Liver (tissue), 9 donors: Measurements from ENCODE around the gene RFNG. TPM values are rescaled to one million over a fixed set of nuclear protein-coding genes. Genes with fewer than 3 reads are reported as not detected.

Source experiments
- DNase-seq: peaks from one replicate; pipeline ENCODE4 v3.0.0-alpha.2; 2017; ENCODE audit warnings: low spot score
- H3K27ac ChIP-seq, 2 donors: one replicate each; pipeline ENCODE4 v1.7.0; 2013; ENCODE audit warnings: inconsistent platforms in 2 of 2, low read length in 2 of 2, control low read depth in 1 of 2, low read depth in 1 of 2, mild to moderate bottlenecking in 1 of 2
- H3K27me3 ChIP-seq, 4 donors: one replicate each; pipeline versions ENCODE4 v1.6.1 to v1.7.0; 2013; ENCODE audit warnings: low read length in 3 of 4, inconsistent platforms in 1 of 4, mild to moderate bottlenecking in 1 of 4, moderate library complexity in 1 of 4; ENCODE audit not compliant: control insufficient read depth in 4 of 4, insufficient read depth in 4 of 4
- H3K36me3 ChIP-seq, 4 donors: one replicate each; pipeline versions ENCODE4 v1.6.1 to v1.7.0; 2013; ENCODE audit warnings: low read length in 3 of 4, mild to moderate bottlenecking in 3 of 4, low read depth in 1 of 4, moderate library complexity in 1 of 4; ENCODE audit not compliant: control insufficient read depth in 4 of 4, insufficient read depth in 3 of 4
- H3K4me1 ChIP-seq, 4 donors: one replicate each; pipeline versions ENCODE4 v1.6.1 to v1.7.0; 2013; ENCODE audit warnings: low read length in 3 of 4, mild to moderate bottlenecking in 3 of 4, moderate library complexity in 1 of 4; ENCODE audit not compliant: control insufficient read depth in 4 of 4, insufficient read depth in 4 of 4
- H3K4me3 ChIP-seq, 3 donors: one replicate each; pipeline versions ENCODE4 v1.6.1 to v1.7.0; 2013; ENCODE audit warnings: low read length in 3 of 3, control low read depth in 1 of 3, low read depth in 1 of 3, mild to moderate bottlenecking in 1 of 3
- H3K9ac ChIP-seq, 2 donors: one replicate each; pipeline ENCODE4 v1.7.0; 2013; ENCODE audit warnings: low read length in 2 of 2, mild to moderate bottlenecking in 2 of 2, moderate library complexity in 2 of 2, control low read depth in 1 of 2, low read depth in 1 of 2
- H3K9me3 ChIP-seq, 4 donors: one replicate each; pipeline versions ENCODE4 v1.6.1 to v1.7.0; 2013; ENCODE audit warnings: low read length in 3 of 4; ENCODE audit not compliant: control insufficient read depth in 4 of 4
- EGR1 ChIP-seq, 2 donors: IDR thresholded peaks; 2 replicates each; pipeline ENCODE4 v1.6.1; 2016 to 2018; ENCODE audit warnings: antibody characterized with exemption in 2 of 2, low read depth in 2 of 2
- FOXA1 ChIP-seq: IDR thresholded peaks from 2 replicates; pipeline ENCODE4 v1.6.1; 2016; ENCODE audit warnings: antibody characterized with exemption
- FOXA2 ChIP-seq: IDR thresholded peaks from 2 replicates; pipeline ENCODE4 v1.6.1; 2016; ENCODE audit warnings: antibody characterized with exemption
- HNF4G ChIP-seq: IDR thresholded peaks from 2 replicates; pipeline ENCODE4 v1.6.1; 2016; ENCODE audit warnings: antibody characterized with exemption
- NR2F2 ChIP-seq: IDR thresholded peaks from 2 replicates; pipeline ENCODE4 v1.6.1; 2016; ENCODE audit warnings: antibody characterized with exemption
- RXRA ChIP-seq, 2 donors: IDR thresholded peaks; 2 replicates each; pipeline ENCODE4 v1.6.1; 2017 to 2018; ENCODE audit warnings: antibody characterized with exemption in 2 of 2, mild to moderate bottlenecking in 1 of 2
- YY1 ChIP-seq: IDR thresholded peaks from 2 replicates; pipeline ENCODE4 v1.6.1; 2016; ENCODE audit warnings: antibody characterized with exemption, mild to moderate bottlenecking
- WGBS: extraction: QIAGEN DNeasy Blood & Tissue Kit; methylation state at CpG from one replicate; pipeline ENCODE4 v1.1.7; 2013; 5-methylcytosine and 5-hydroxymethylcytosine counted together
- polyA plus RNA-seq, 2 donors: library from polyadenylated mRNA; stranded (reverse) in 1 of 2; unstranded in 1 of 2; fragments of 200-250 nt in 1 of 2; fragments of >200 nt in 1 of 2; fragmentation: Nextera tagmentation in 1 of 2; extraction: Ambion mirVana in 1 of 2; gene quantifications; one replicate each; pipeline versions ENCODE4 v1.2.1 to v1.2.3, GENCODE V29; 2013 to 2015
- total RNA-seq, 2 donors: library from RNA; depleted of rRNA; stranded (reverse); fragments of >200 nt; gene quantifications; one replicate each; pipeline ENCODE4 v1.2.3, GENCODE V29; 2014
- TF ChIP-seq, protein P1 (sequence below): IDR thresholded peaks from 2 replicates; pipeline ENCODE4 v1.6.1; 2016; ENCODE audit warnings: antibody characterized with exemption
- TF ChIP-seq, protein P2 (sequence below): IDR thresholded peaks from 2 replicates; pipeline ENCODE4 v1.6.1; 2016; ENCODE audit warnings: antibody characterized with exemption, mild to moderate bottlenecking
- donor health status: healthy.
- donor health status: healthy.
- donor health status: healthy.
- donor health status: healthy.
- donor health status: healthy.

RFNG gene
- total and polyA plus RNA-seq, 4 donors: 15.0 to 36.0 (median 23.4) TPM

GRCh38 chr17:81998212-81998611, 53.4 kb downstream of the RFNG start:
- no peak overlapping the region for H3K9ac ChIP-seq
- no peak for DNase-seq

More at GRCh38 chr17:81998212-81998611, 53.4 kb downstream of the RFNG start:
- 86% methylated on average over 7 of the region's 7 CpGs for WGBS
- Histone ChIP-seq H3K4me1 (peaks cover 6 to 25% (median 17%) of the 10 kb centered on the region in 4 donors), H3K27ac (no peak overlapping the region), H3K4me3 (no peak overlapping the region), H3K27me3 (no peaks in the 10 kb centered on the region), H3K36me3 (peaks cover 0 to 3% (median under 1%) of the 10 kb centered on the region in 4 donors), H3K9me3 (no peaks in the 10 kb centered on the region)
- TF ChIP-seq, protein P1, sequence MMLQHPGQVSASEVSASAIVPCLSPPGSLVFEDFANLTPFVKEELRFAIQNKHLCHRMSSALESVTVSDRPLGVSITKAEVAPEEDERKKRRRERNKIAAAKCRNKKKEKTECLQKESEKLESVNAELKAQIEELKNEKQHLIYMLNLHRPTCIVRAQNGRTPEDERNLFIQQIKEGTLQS: no peak
- no peak for TF ChIP-seq YY1
- TF ChIP-seq FOXA1: no peak
- TF ChIP-seq RXRA (IDR thresholded peaks at IDR 0.05): no peak
- TF ChIP-seq EGR1 (IDR thresholded peaks at IDR 0.05; ENCODE audit: low read depth in 2 of 2): no peak
- TF ChIP-seq, protein P2, sequence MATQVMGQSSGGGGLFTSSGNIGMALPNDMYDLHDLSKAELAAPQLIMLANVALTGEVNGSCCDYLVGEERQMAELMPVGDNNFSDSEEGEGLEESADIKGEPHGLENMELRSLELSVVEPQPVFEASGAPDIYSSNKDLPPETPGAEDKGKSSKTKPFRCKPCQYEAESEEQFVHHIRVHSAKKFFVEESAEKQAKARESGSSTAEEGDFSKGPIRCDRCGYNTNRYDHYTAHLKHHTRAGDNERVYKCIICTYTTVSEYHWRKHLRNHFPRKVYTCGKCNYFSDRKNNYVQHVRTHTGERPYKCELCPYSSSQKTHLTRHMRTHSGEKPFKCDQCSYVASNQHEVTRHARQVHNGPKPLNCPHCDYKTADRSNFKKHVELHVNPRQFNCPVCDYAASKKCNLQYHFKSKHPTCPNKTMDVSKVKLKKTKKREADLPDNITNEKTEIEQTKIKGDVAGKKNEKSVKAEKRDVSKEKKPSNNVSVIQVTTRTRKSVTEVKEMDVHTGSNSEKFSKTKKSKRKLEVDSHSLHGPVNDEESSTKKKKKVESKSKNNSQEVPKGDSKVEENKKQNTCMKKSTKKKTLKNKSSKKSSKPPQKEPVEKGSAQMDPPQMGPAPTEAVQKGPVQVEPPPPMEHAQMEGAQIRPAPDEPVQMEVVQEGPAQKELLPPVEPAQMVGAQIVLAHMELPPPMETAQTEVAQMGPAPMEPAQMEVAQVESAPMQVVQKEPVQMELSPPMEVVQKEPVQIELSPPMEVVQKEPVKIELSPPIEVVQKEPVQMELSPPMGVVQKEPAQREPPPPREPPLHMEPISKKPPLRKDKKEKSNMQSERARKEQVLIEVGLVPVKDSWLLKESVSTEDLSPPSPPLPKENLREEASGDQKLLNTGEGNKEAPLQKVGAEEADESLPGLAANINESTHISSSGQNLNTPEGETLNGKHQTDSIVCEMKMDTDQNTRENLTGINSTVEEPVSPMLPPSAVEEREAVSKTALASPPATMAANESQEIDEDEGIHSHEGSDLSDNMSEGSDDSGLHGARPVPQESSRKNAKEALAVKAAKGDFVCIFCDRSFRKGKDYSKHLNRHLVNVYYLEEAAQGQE: no peak
- no peak for TF ChIP-seq NR2F2
- TF ChIP-seq FOXA2: no peak
- TF ChIP-seq HNF4G: no peak

Other genes starting within 250 kb of the RFNG start
- 10 to 100 TPM; 20.7 to 72.0 TPM for gene GCGR, start 247.7 kb downstream of the RFNG start, total RNA-seq
- gene GCGR, start 247.7 kb downstream of the RFNG start, polyA plus RNA-seq: 10 to 100 TPM; 42.0 to 55.8 TPM
- 10 to 100 TPM; 16.6 to 42.0 TPM for gene MCRIP1, start 218.5 kb downstream of the RFNG start, total RNA-seq
- gene MCRIP1, start 218.5 kb downstream of the RFNG start, polyA plus RNA-seq: 10 to 100 TPM; 24.2 to 28.2 TPM
- gene PPP1R27, start 216.8 kb downstream of the RFNG start, total RNA-seq: not detected
- gene PPP1R27, start 216.8 kb downstream of the RFNG start, polyA plus RNA-seq: under 1 TPM; 0.31 to 0.35 TPM
- 1,000 to 10,000 TPM; 1,086 to 3,361 TPM for gene P4HB, start 191.3 kb downstream of the RFNG start, total RNA-seq
- 1,000 to 10,000 TPM in 1 of 2 donors, 100 to 1,000 TPM in 1; 1,000 to 2,066 TPM for gene P4HB, start 191.3 kb downstream of the RFNG start, polyA plus RNA-seq
- 10 to 100 TPM; 35.5 to 47.3 TPM for gene ARHGDIA, start 180.5 kb downstream of the RFNG start, total RNA-seq
- 100 to 1,000 TPM; 103 to 142 TPM for gene ARHGDIA, start 180.5 kb downstream of the RFNG start, polyA plus RNA-seq
- 10 to 100 TPM; 22.6 to 67.4 TPM for gene ALYREF, start 160.2 kb downstream of the RFNG start, total RNA-seq
- gene ALYREF, start 160.2 kb downstream of the RFNG start, polyA plus RNA-seq: 10 to 100 TPM in 1 of 2 donors, 1 to 10 TPM in 1; 2.5 to 24.6 TPM
- gene ANAPC11, start 160.1 kb downstream of the RFNG start, total RNA-seq: 10 to 100 TPM; 71.0 to 78.7 TPM
- gene ANAPC11, start 160.1 kb downstream of the RFNG start, polyA plus RNA-seq: 100 to 1,000 TPM; 160 to 246 TPM
- under 1 TPM; 0.25 to 0.84 TPM for gene NPB, start 149.6 kb downstream of the RFNG start, total RNA-seq
- gene NPB, start 149.6 kb downstream of the RFNG start, polyA plus RNA-seq: under 1 TPM; 0.15 to 0.92 TPM
- 100 to 1,000 TPM in 1 of 2 donors, 10 to 100 TPM in 1; 86.0 to 101 TPM for gene PCYT2, start 140.4 kb downstream of the RFNG start, total RNA-seq
- gene PCYT2, start 140.4 kb downstream of the RFNG start, polyA plus RNA-seq: 10 to 100 TPM; 63.9 to 90.9 TPM
- 10 to 100 TPM; 13.5 to 16.5 TPM for gene SIRT7, start 133.6 kb downstream of the RFNG start, total RNA-seq
- 1 to 10 TPM; 7.1 to 9.4 TPM for gene SIRT7, start 133.6 kb downstream of the RFNG start, polyA plus RNA-seq
- 10 to 100 TPM; 11.7 to 17.0 TPM for gene MAFG, start 124.1 kb downstream of the RFNG start, total RNA-seq
- gene MAFG, start 124.1 kb downstream of the RFNG start, polyA plus RNA-seq: 1 to 10 TPM; 3.0 to 6.1 TPM
- gene PYCR1, start 114.5 kb downstream of the RFNG start, total RNA-seq: 10 to 100 TPM; 10.4 to 14.1 TPM
- gene PYCR1, start 114.5 kb downstream of the RFNG start, polyA plus RNA-seq: 1 to 10 TPM; 5.0 to 5.1 TPM
- gene MYADML2, start 104.6 kb downstream of the RFNG start, total RNA-seq: not detected
- gene MYADML2, start 104.6 kb downstream of the RFNG start, polyA plus RNA-seq: not detected
- 1 to 10 TPM in 1 of 2 donors, under 1 TPM in 1; 0.19 to 5.4 TPM for gene NOTUM, start 90.6 kb downstream of the RFNG start, total RNA-seq
- 1 to 10 TPM; 1.1 to 2.0 TPM for gene NOTUM, start 90.6 kb downstream of the RFNG start, polyA plus RNA-seq
- gene ASPSCR1, start 74.2 kb downstream of the RFNG start, total RNA-seq: 10 to 100 TPM; 17.8 to 26.2 TPM
- 10 to 100 TPM; 19.0 to 21.7 TPM for gene ASPSCR1, start 74.2 kb downstream of the RFNG start, polyA plus RNA-seq
- gene CENPX, start 28.9 kb downstream of the RFNG start, total RNA-seq: 10 to 100 TPM; 22.5 to 40.6 TPM
- 10 to 100 TPM; 49.2 to 83.9 TPM for gene CENPX, start 28.9 kb downstream of the RFNG start, polyA plus RNA-seq
- 10 to 100 TPM in 1 of 2 donors, 1 to 10 TPM in 1; 7.2 to 14.1 TPM for gene LRRC45, start 28.5 kb downstream of the RFNG start, total RNA-seq
- 1 to 10 TPM; 4.0 to 6.8 TPM for gene LRRC45, start 28.5 kb downstream of the RFNG start, polyA plus RNA-seq
- gene RAC3, start 20.1 kb downstream of the RFNG start, total RNA-seq: 1 to 10 TPM; 3.1 to 6.3 TPM
- gene RAC3, start 20.1 kb downstream of the RFNG start, polyA plus RNA-seq: 1 to 10 TPM in 1 of 2 donors, under 1 TPM in 1; 0.63 to 3.5 TPM
- 100 to 1,000 TPM in 1 of 2 donors, 10 to 100 TPM in 1; 58.6 to 504 TPM for gene DCXR, start 14.1 kb downstream of the RFNG start, total RNA-seq
- 1,000 to 10,000 TPM in 1 of 2 donors, 100 to 1,000 TPM in 1; 667 to 1,190 TPM for gene DCXR, start 14.1 kb downstream of the RFNG start, polyA plus RNA-seq
- gene GPS1, start 87 bp upstream of the RFNG start, total RNA-seq: 10 to 100 TPM; 59.4 to 66.3 TPM
- 10 to 100 TPM; 53.9 to 58.3 TPM for gene GPS1, start 87 bp upstream of the RFNG start, polyA plus RNA-seq
- gene DUS1L, start 14.0 kb upstream of the RFNG start, total RNA-seq: 10 to 100 TPM; 40.6 to 59.5 TPM
- gene DUS1L, start 14.0 kb upstream of the RFNG start, polyA plus RNA-seq: 10 to 100 TPM; 47.2 to 74.7 TPM
- gene FASN, start 46.4 kb upstream of the RFNG start, total RNA-seq: 100 to 1,000 TPM; 184 to 229 TPM
- gene FASN, start 46.4 kb upstream of the RFNG start, polyA plus RNA-seq: 10 to 100 TPM; 53.1 to 75.3 TPM
- 10 to 100 TPM in 1 of 2 donors, 1 to 10 TPM in 1; 5.4 to 13.6 TPM for gene CCDC57, start 161.0 kb upstream of the RFNG start, total RNA-seq
- gene CCDC57, start 161.0 kb upstream of the RFNG start, polyA plus RNA-seq: 10 to 100 TPM in 1 of 2 donors, 1 to 10 TPM in 1; 9.8 to 19.1 TPM
- 10 to 100 TPM in 1 of 2 donors, 1 to 10 TPM in 1; 9.2 to 10.5 TPM for gene SLC16A3, start 177.2 kb upstream of the RFNG start, total RNA-seq
- 1 to 10 TPM; 1.1 to 8.4 TPM for gene SLC16A3, start 177.2 kb upstream of the RFNG start, polyA plus RNA-seq
- gene CSNK1D, start 221.9 kb upstream of the RFNG start, total RNA-seq: 10 to 100 TPM; 22.0 to 49.0 TPM
- 10 to 100 TPM; 29.0 to 39.3 TPM for gene CSNK1D, start 221.9 kb upstream of the RFNG start, polyA plus RNA-seq